Prostate gland (tissue), 2 donors: ENCODE results near the gene FLT4. TPM values are rescaled to one million over a fixed set of nuclear protein-coding genes. Genes with fewer than 3 reads are reported as not detected.

Source experiments
- DNase-seq: peaks from one replicate; pipeline ENCODE4 v3.0.0-alpha.2; 2019; ENCODE audit warnings: low spot score
- H3K27ac ChIP-seq, 2 donors: fragments of 200-600 bp; sonication (generic); 2 replicates each; pipeline ENCODE4 v1.5.1; 2017 to 2019
- H3K27me3 ChIP-seq: fragments of 200-600 bp; sonication (generic); replicated peaks from 2 replicates; pipeline ENCODE4 v1.5.1; 2019; ENCODE audit not compliant: insufficient read depth
- H3K36me3 ChIP-seq, 2 donors: fragments of 200-600 bp; sonication (generic); 1 replicate in 1 of 2; 2 replicates in 1 of 2; pipeline versions ENCODE4 v1.5.1 to v1.8.1; 2017 to 2019
- H3K4me1 ChIP-seq: fragments of 200-600 bp; sonication (generic); replicated peaks from 2 replicates; pipeline ENCODE4 v1.5.1; 2019
- H3K4me3 ChIP-seq, 2 donors: fragments of 200-600 bp; sonication (generic); 2 replicates each; pipeline ENCODE4 v1.5.1; 2017 to 2019
- H3K9me3 ChIP-seq: fragments of 200-600 bp; sonication (generic); 2 replicates; pipeline ENCODE4 v1.5.1; 2017
- POLR2A ChIP-seq: fragments of 450-650 bp; IDR thresholded peaks from one replicate; pipeline ENCODE4 v1.6.1; 2016; ENCODE audit warnings: antibody characterized with exemption, mild to moderate bottlenecking
- POLR2AphosphoS5 ChIP-seq: sonication (generic); formaldehyde crosslinking; IDR thresholded peaks from one replicate; pipeline ENCODE4 v1.6.1; 2017; ENCODE audit warnings: antibody characterized with exemption
- WGBS: methylation state at CpG from one replicate; pipeline ENCODE4 v1.1.5; 2018; 5-methylcytosine and 5-hydroxymethylcytosine counted together
- intact Hi-C: fragments of 100-400 bp; cut with DNase I; formaldehyde crosslinking; loops from one replicate; pipeline ENCODE4 v1.14.2; 2022
- total RNA-seq, 2 donors: library from RNA; depleted of rRNA; stranded (reverse); fragments of >200 nt; gene quantifications; one replicate each; pipeline ENCODE4 v1.1.0, GENCODE V29; 2016
- TF ChIP-seq, protein P1 (sequence below), 4 experiments: fragments of 200-600 bp in 2 of 4; fragments of 450-650 bp in 2 of 4; sonication (generic) in 2 of 4; IDR thresholded peaks; 1 replicate in 3 of 4; 2 replicates in 1 of 4; pipeline ENCODE4 v1.5.1; 2016 to 2019; ENCODE audit warnings: antibody characterized with exemption in 4 of 4, mild to moderate bottlenecking in 2 of 4, moderate library complexity in 2 of 4

Gene FLT4
- total RNA-seq, 2 donors from 2014 or later, result 2.9 to 20.6 TPM

GRCh38 chr5:180640861-180641565 is 8.4 kb downstream of the FLT4 start:
- 85% methylated on average over 17 of the region's 19 CpGs for WGBS
- H3K4me1 ChIP-seq, result no peaks in the 10 kb centered on the region
- TF ChIP-seq POLR2A (no peak), POLR2AphosphoS5 (no peak)
- TF ChIP-seq, protein P1, sequence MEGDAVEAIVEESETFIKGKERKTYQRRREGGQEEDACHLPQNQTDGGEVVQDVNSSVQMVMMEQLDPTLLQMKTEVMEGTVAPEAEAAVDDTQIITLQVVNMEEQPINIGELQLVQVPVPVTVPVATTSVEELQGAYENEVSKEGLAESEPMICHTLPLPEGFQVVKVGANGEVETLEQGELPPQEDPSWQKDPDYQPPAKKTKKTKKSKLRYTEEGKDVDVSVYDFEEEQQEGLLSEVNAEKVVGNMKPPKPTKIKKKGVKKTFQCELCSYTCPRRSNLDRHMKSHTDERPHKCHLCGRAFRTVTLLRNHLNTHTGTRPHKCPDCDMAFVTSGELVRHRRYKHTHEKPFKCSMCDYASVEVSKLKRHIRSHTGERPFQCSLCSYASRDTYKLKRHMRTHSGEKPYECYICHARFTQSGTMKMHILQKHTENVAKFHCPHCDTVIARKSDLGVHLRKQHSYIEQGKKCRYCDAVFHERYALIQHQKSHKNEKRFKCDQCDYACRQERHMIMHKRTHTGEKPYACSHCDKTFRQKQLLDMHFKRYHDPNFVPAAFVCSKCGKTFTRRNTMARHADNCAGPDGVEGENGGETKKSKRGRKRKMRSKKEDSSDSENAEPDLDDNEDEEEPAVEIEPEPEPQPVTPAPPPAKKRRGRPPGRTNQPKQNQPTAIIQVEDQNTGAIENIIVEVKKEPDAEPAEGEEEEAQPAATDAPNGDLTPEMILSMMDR (IDR thresholded peaks at IDR 0.05), result no peak
- DNase-seq, result no peak
- H3K27ac ChIP-seq, result no peak overlapping the region
- H3K36me3 ChIP-seq, result no peaks in the 10 kb centered on the region
- intact Hi-C loops, result no loop called here
- no peaks in the 10 kb centered on the region for H3K27me3 ChIP-seq
- no peaks in the 10 kb centered on the region for H3K9me3 ChIP-seq
- H3K4me3 ChIP-seq, result no peak overlapping the region

GRCh38 chr5:180640611-180640860 is 8.9 kb downstream of the FLT4 start:
- no peak for DNase-seq
- H3K4me1 ChIP-seq, result no peaks in the 10 kb centered on the region
- TF ChIP-seq, protein P1 (IDR thresholded peaks at IDR 0.05), result no peak
- TF ChIP-seq POLR2A (no peak), POLR2AphosphoS5 (no peak)
- intact Hi-C loops, result no loop called here
- H3K36me3 ChIP-seq, result no peaks in the 10 kb centered on the region
- WGBS, result 66% methylated on average over 6 of the region's 6 CpGs
- H3K9me3 ChIP-seq, result no peaks in the 10 kb centered on the region
- H3K27me3 ChIP-seq, result no peaks in the 10 kb centered on the region
- H3K4me3 ChIP-seq, result no peak overlapping the region
- H3K27ac ChIP-seq, result no peak overlapping the region

- Histone ChIP-seq H3K27ac (no peak overlapping the region), H3K27me3 (no peaks in the 10 kb centered on the region), H3K9me3 (no peaks in the 10 kb centered on the region), H3K4me3 (no peak overlapping the region), H3K36me3 (no peaks in the 10 kb centered on the region), H3K4me1 (no peaks in the 10 kb centered on the region)
- TF ChIP-seq, protein P1 (IDR thresholded peaks at IDR 0.05), result no peak
- TF ChIP-seq POLR2A (no peak), POLR2AphosphoS5 (no peak)
- no peak for DNase-seq
- intact Hi-C loops, result no loop called here
- 70% methylated on average over 25 of the region's 27 CpGs for WGBS
Measured at GRCh38 chr5:180639741-180640610, 9.4 kb downstream of the FLT4 start.

DNA sequence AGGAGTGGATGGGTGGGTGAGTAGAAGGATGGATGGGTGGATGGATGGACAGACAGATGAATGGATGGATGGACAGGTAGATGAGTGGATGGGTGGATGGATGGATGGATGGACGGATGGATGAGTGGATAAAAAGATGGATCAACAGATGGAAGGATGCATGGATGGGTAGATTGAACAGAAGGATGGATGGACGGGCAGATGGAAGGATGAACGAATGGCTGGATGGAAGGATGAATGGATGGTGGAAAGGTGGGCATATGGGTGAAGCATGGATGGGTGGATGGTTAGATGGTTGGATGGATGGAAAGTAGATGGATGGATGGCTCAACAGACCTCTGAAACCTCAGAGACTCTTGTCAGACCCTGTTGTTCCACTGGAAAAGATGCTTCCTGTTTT is 10.1 kb downstream of the FLT4 start:
- TF ChIP-seq, protein P1 (IDR thresholded peaks at IDR 0.05), result no peak
- TF ChIP-seq POLR2AphosphoS5, result no peak
- WGBS, result 65% methylated on average over 3 of the region's 3 CpGs

More for the DNA sequence above, 10.1 kb downstream of the FLT4 start:
- Histone ChIP-seq H3K9me3 (no peaks in the 10 kb centered on the region), H3K4me1 (no peaks in the 10 kb centered on the region), H3K4me3 (no peak overlapping the region), H3K36me3 (no peaks in the 10 kb centered on the region), H3K27me3 (no peaks in the 10 kb centered on the region), H3K27ac (no peak overlapping the region)
- intact Hi-C loops, result no loop called here
- no peak for DNase-seq
